RWPE2 (cell line): ENCODE results near the gene ASNS.
"Not testable (repeated sequence)": the region's sequence is repeated elsewhere in the genome, so short reads cannot be mapped to it uniquely, and the experiment has no call there.

Experiments used
- ATAC-seq: fragments of 200-7000 bp; cut with Tn5 transposase; 3 replicates; pipeline ENCODE4 v1.9.1; 2021; ENCODE audit warnings: low read depth
- DNase-seq: peaks from one replicate; pipeline ENCODE4 v3.0.0-alpha.2; 2020; ENCODE audit warnings: low spot score
- H3K27ac ChIP-seq: fragments of 450-650 bp; 2 replicates; pipeline ENCODE4 v1.5.1; 2017; ENCODE audit warnings: mild to moderate bottlenecking; ENCODE audit not compliant: poor library complexity, severe bottlenecking
- H3K27me3 ChIP-seq: fragments of 250-450 bp; sonication (Bioruptor Pico); 2 replicates; pipeline ENCODE4 v1.5.1; 2021; ENCODE audit warnings: mild to moderate bottlenecking, moderate library complexity; ENCODE audit not compliant: insufficient read depth, poor library complexity, severe bottlenecking
- H3K36me3 ChIP-seq: fragments of 250-450 bp; sonication (Bioruptor Pico); 2 replicates; pipeline ENCODE4 v1.5.1; 2020; ENCODE audit warnings: low read depth, mild to moderate bottlenecking, moderate library complexity
- H3K4me1 ChIP-seq: fragments of 250-450 bp; sonication (Bioruptor Pico); 2 replicates; pipeline ENCODE4 v1.5.1; 2021; ENCODE audit warnings: mild to moderate bottlenecking, moderate library complexity; ENCODE audit not compliant: insufficient read depth, poor library complexity, severe bottlenecking
- H3K4me3 ChIP-seq: fragments of 250-450 bp; sonication (Bioruptor Pico); 2 replicates; pipeline ENCODE4 v1.5.1; 2021; ENCODE audit warnings: mild to moderate bottlenecking, moderate library complexity; ENCODE audit not compliant: severe bottlenecking
- H3K9me3 ChIP-seq: fragments of 250-450 bp; sonication (Bioruptor Pico); 2 replicates; pipeline ENCODE4 v1.5.1; 2021; ENCODE audit warnings: mild to moderate bottlenecking, moderate library complexity; ENCODE audit not compliant: severe bottlenecking
- TF ChIP-seq, protein P1 (sequence below): fragments of 450-650 bp; IDR thresholded peaks from one replicate; pipeline ENCODE4 v1.5.1; 2017; ENCODE audit warnings: mild to moderate bottlenecking, moderate library complexity; ENCODE audit not compliant: poor library complexity, severe bottlenecking

ASNS gene

DNA sequence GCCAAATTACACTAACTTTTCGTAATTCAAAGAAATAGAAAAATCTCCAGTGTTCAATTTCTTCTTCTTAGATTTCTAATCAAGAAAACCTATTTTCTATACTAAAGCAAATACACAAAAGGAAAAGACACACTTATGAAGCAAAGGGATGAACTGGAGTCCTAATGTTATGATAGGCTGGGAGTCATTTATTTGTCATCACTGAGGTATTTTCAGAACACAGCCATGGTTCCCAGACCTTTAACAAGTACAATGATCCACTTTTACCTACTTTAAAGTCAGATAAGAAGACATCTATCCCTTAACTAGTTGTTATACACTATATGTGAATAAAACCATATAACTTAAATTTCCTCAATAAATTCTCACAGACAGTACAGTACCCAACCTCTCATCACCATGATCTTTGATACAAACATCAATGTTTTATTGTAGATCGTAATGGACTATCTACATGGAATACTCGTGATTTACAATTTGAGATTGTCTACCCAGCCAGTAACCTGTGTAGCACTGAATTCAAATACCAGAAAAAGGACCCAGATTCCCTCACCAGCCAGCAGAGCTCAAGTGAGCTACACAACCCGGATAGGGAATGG is 12.5 kb downstream of the ASNS start:
- H3K9me3 ChIP-seq: no peaks in the 10 kb centered on the region
- H3K27ac ChIP-seq: no peak overlapping the region
- no peaks in the 10 kb centered on the region for H3K4me1 ChIP-seq
- H3K27me3 ChIP-seq: no peaks in the 10 kb centered on the region
- ATAC-seq: no peak
- peaks cover 98% of the 10 kb centered on the region for H3K36me3 ChIP-seq
- TF ChIP-seq, protein P1, sequence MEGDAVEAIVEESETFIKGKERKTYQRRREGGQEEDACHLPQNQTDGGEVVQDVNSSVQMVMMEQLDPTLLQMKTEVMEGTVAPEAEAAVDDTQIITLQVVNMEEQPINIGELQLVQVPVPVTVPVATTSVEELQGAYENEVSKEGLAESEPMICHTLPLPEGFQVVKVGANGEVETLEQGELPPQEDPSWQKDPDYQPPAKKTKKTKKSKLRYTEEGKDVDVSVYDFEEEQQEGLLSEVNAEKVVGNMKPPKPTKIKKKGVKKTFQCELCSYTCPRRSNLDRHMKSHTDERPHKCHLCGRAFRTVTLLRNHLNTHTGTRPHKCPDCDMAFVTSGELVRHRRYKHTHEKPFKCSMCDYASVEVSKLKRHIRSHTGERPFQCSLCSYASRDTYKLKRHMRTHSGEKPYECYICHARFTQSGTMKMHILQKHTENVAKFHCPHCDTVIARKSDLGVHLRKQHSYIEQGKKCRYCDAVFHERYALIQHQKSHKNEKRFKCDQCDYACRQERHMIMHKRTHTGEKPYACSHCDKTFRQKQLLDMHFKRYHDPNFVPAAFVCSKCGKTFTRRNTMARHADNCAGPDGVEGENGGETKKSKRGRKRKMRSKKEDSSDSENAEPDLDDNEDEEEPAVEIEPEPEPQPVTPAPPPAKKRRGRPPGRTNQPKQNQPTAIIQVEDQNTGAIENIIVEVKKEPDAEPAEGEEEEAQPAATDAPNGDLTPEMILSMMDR: no peak
- DNase-seq: no peak
- H3K4me3 ChIP-seq: no peak overlapping the region

DNA sequence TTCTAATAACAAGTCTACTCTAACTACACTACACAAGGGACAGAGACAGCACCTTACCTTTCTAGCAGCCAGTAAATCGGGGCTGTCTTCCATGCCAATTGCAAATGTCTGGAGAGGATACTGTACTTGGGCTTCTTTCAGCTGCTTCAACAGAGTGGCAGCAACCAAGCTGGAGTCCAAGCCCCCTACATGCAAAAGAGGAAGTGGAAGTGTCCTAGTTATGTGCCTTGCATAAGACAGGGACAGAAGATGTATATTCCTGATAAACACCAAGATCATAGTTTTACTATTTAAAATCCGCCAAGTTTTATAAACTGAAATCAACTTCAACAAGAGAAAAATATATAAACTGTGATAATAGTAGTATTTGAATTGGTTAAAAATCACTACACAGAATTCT is 14.0 kb downstream of the ASNS start:
- Histone ChIP-seq H3K27ac (no peak overlapping the region), H3K36me3 (peaks cover 98% of the 10 kb centered on the region), H3K4me1 (no peaks in the 10 kb centered on the region), H3K27me3 (no peaks in the 10 kb centered on the region), H3K4me3 (no peak overlapping the region), H3K9me3 (no peaks in the 10 kb centered on the region)
- TF ChIP-seq, protein P1: no peak
- ATAC-seq (no peak), DNase-seq (no peak)

DNA sequence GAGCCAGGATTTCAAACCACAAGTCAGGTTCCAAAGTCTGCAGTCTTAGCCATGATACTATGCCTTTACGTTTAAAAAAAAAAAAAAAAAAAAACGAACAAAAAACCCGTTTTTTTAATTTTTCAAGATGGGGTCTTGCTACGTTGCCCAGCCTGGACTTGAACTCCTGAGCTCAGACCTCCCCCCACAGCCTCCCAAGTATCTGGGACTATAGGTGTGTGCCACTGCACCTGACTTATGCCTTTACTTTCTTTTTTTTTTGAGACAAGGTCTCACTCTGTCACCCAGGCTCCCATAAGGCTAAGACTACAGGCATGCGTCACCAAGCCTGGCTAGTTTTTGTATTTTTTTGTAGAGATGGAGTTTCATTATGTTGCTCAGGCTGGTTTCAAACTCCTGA is 14.7 kb downstream of the ASNS start:
- H3K4me1 ChIP-seq: no peaks in the 10 kb centered on the region
- DNase-seq: no peak
- ATAC-seq: no peak
- no peaks in the 10 kb centered on the region for H3K9me3 ChIP-seq
- H3K4me3 ChIP-seq: no peak overlapping the region
- H3K36me3 ChIP-seq: peaks cover 98% of the 10 kb centered on the region
- TF ChIP-seq, protein P1: no peak
- no peaks in the 10 kb centered on the region for H3K27me3 ChIP-seq
- no peak overlapping the region for H3K27ac ChIP-seq

DNA sequence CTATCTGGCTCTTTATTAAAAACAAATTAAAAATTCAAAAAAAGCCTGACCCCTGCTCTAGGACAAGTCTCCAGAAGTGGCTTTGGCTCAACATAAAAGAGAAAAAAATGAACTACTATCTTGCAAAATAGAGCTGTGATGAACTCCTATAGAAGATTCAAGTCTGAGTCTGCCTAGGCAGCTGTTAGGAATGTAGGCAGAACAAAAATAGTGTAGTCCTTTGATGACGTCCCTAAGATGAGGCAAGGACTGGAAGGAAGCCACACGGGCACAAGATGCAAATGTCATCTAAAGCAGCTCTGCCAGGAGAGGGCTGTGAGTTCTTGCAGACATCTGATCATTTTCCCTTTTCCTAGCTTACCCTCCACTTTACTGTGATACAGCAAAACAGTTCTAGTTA is 20.5 kb downstream of the ASNS start:
- H3K36me3 ChIP-seq: peaks cover 55% of the 10 kb centered on the region
- H3K4me1 ChIP-seq: no peaks in the 10 kb centered on the region
- H3K27me3 ChIP-seq: no peaks in the 10 kb centered on the region
- H3K27ac ChIP-seq: no peak overlapping the region
- ATAC-seq (no peak), DNase-seq (no peak)
- H3K9me3 ChIP-seq: no peaks in the 10 kb centered on the region
- TF ChIP-seq, protein P1: no peak
- H3K4me3 ChIP-seq: no peak overlapping the region

DNA sequence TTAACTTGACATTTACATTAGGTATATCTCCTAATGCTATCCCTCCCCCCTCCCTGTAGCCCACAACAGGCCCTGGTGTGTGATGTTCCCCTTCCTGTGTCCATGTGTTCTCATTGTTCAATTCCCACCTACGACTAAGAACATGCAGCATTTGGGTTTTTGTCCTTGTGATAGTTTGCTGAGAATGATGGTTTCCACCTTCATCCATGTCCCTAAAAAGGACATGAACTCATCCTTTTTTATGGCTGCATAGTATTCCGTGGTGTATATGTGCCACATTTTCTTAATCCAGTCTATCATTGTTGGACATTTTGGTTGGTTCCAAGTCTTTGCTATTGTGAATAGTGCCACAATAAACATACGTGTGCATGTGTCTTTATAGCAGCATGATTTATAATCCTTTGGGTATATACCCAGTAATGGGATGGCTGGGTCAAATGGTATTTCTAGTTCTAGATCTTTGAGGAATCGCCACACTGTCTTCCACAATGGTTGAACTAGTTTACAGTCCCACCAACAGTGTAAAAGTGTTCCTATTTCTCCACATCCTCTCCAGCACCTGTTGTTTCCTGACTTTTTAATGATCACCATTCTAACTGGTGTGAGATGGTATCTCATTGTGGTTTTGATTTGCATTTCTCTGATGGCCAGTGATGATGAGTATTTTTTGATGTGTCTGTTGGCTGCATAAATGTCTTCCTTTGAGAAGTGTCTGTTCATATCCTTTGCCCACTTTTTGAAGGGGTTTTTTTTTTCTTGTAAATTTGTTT is 21.8 kb downstream of the ASNS start:
- not testable (repeated sequence) for DNase-seq, ATAC-seq

More for the DNA sequence above, 21.8 kb downstream of the ASNS start:
- H3K4me1 ChIP-seq, H3K9me3 ChIP-seq, H3K4me3 ChIP-seq, H3K27me3 ChIP-seq, H3K27ac ChIP-seq: not testable (repeated sequence)
- H3K36me3 ChIP-seq: peaks cover 43% of the 10 kb centered on the region
